Heart right ventricle (tissue), 16 donors: ENCODE measurements around the gene LINC00237. TPM values are rescaled to one million over a fixed set of nuclear protein-coding genes. Genes with fewer than 3 reads are reported as not detected.

ENCODE experiments used
- ATAC-seq, 8 donors: fragments of 200-7000 bp; cut with Tn5 transposase; one replicate each; pipeline ENCODE4 v1.9.1; 2020; ENCODE audit warnings: mild to moderate bottlenecking in 8 of 8, moderate library complexity in 8 of 8, moderate number of reproducible peaks in 1 of 8
- DNase-seq, 2 donors: peaks; one replicate each; pipeline ENCODE4 v3.0.0-alpha.2; 2020
- H3K27ac ChIP-seq, 10 donors: fragments of 200-600 bp; sonication (generic) in 2 of 10; one replicate each; pipeline versions ENCODE4 v1.5.0 to v1.8.0; 2020 to 2022; ENCODE audit warnings: mild to moderate bottlenecking in 3 of 10
- H3K27me3 ChIP-seq, 7 donors: fragments of 200-600 bp; one replicate each; pipeline ENCODE4 v1.8.0; 2021 to 2022; ENCODE audit warnings: mild to moderate bottlenecking in 2 of 7
- H3K36me3 ChIP-seq, 9 donors: fragments of 200-600 bp; sonication (generic) in 1 of 9; one replicate each; pipeline versions ENCODE4 v1.5.0 to v1.8.0; 2020 to 2022; ENCODE audit warnings: mild to moderate bottlenecking in 2 of 9
- H3K4me1 ChIP-seq, 9 donors: fragments of 200-600 bp; sonication (generic) in 1 of 9; one replicate each; pipeline versions ENCODE4 v1.5.0 to v1.8.0; 2020 to 2022; ENCODE audit warnings: mild to moderate bottlenecking in 4 of 9
- H3K4me3 ChIP-seq, 10 donors: fragments of 200-600 bp; sonication (generic) in 2 of 10; one replicate each; pipeline versions ENCODE4 v1.5.0 to v1.8.0; 2020 to 2022; ENCODE audit warnings: mild to moderate bottlenecking in 7 of 10, moderate library complexity in 2 of 10
- H3K9me3 ChIP-seq, 11 donors: fragments of 200-600 bp in 10 of 11; sonication (generic) in 2 of 11; one replicate each; pipeline versions ENCODE4 v1.5.0 to v1.8.0; 2013 to 2022; ENCODE audit warnings: mild to moderate bottlenecking in 2 of 11, control low read depth in 1 of 11, moderate library complexity in 1 of 11
- WGBS, 2 donors: extraction: QIAGEN DNeasy Blood & Tissue Kit; methylation state at CpG; one replicate each; pipeline ENCODE4 v1.1.7; 2013; ENCODE audit warnings: inconsistent platforms in 1 of 2; 5-methylcytosine and 5-hydroxymethylcytosine counted together
- intact Hi-C, 10 donors: fragments of 100-400 bp; cut with DNase I; formaldehyde crosslinking; loops; one replicate each; pipeline versions ENCODE4 v1.11.1 to v1.14.2; 2022
- polyA plus RNA-seq, 2 donors: library from polyadenylated mRNA; stranded (reverse); fragments of 200-250 nt; gene quantifications; one replicate each; pipeline ENCODE4 v1.2.3, GENCODE V29; 2013
- total RNA-seq, 10 donors: library from RNA; stranded (reverse); fragmentation: NEBNext Ultra II Directional in 3 of 10; extraction: Animal tissue kit (Norgen Biotek cat#: 25700) in 3 of 10; gene quantifications; one replicate each; pipeline versions ENCODE4 v1.2.1 to v1.2.4, GENCODE V29; 2021 to 2023
- TF ChIP-seq, protein P1 (sequence below), 9 donors: fragments of 200-600 bp; sonication (generic) in 2 of 9; IDR thresholded peaks; one replicate each; pipeline versions ENCODE4 v1.5.0 to v1.8.0; 2021 to 2022; ENCODE audit warnings: antibody characterized with exemption in 9 of 9, mild to moderate bottlenecking in 5 of 9, moderate library complexity in 1 of 9
- donor health status: Arrhythmogenic right ventricular cardiomyopathy.
- donor health status: ischemic (EF 13 %, LVEDD 7.1; RV severe dilation, severe dysfunction).
- donor health status: healthy with polysubstance abuse.
- donor health status: DM: no; HTN: yes; CAD: no.
- donor health status: DM: no; HTN: no; CAD: no.
- donor health status: ischemic (EF 25% LVEDD 6.9; RV normal size, moderate dysfunction).
- donor health status: ischemic (EF 25% LVEDD 5.7; RV mildly dilated, moderate dysfunction).
- donor health status: healthy.
- donor health status: DM: yes; HTN: yes; CAD: no.
- donor health status: Ischemic cardiomyopathy.
- donor health status: ischemic (EF 35%, LVEDD 5.7; RV mildly dilated, moderate dysfunction).
- donor health status: nonischemic (EF 11% LVEDD 7.7; RV severe dilation, severe dysfunction).
- donor health status: DM: yes; HTN: yes; CAD: no.
- donor health status: PGD.
- donor health status: ischemic (EF 29% LVEDD 5.4; RV normal size, mild dysfunction).
- donor health status: nonischemic (EF 23%, LVEDD 6.1; RV moderate dilation, normal function).

The LINC00237 gene
- total and polyA plus RNA-seq, 12 donors = not detected

DNA sequence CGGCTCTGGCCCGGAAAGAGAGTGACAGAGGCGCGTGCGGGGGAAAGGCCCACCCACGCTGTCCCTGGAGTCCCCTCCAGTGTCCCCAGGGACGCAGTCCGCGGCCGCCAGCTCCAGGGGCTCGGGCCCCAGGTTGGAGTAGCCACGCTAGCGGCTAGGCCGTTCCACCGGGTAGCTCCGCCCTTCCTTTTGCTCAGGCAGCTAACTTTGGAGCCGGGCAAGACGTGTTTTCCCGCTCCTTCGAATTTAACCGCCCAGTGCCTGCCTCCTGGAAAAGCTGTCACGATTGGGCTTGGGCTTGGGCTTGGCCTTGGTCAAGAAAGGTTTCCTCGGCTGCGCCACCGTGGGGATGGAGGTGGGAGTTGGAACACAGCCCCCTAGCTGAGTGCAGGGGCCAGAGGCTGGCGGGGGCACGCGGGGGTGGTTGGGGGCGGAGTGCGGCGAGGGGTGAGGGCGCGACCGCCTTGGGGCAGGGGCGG, 4.7 kb downstream of the LINC00237 start:
- Histone ChIP-seq H3K4me1 (peaks cover 2 to 58% (median 50%) of the 10 kb centered on the region in 9 donors), H3K4me3 (peak overlapping the region; percentile 8 to 63 (median 45)), H3K9me3 (no peaks in the 10 kb centered on the region), H3K36me3 (no peaks in the 10 kb centered on the region), H3K27ac (peak overlapping the region in 1 of 10 donors; percentile 77), H3K27me3 (peaks cover 48 to 100% (median 100%) of the 10 kb centered on the region in 7 donors)
- WGBS, 2 donors = 2% methylated on average over 33 to 35 of the region's 35 CpGs
- DNase-seq (no peak), ATAC-seq (peak in 4 of 8 donors; percentile 19 to 34 (median 30))
- TF ChIP-seq, protein P1, sequence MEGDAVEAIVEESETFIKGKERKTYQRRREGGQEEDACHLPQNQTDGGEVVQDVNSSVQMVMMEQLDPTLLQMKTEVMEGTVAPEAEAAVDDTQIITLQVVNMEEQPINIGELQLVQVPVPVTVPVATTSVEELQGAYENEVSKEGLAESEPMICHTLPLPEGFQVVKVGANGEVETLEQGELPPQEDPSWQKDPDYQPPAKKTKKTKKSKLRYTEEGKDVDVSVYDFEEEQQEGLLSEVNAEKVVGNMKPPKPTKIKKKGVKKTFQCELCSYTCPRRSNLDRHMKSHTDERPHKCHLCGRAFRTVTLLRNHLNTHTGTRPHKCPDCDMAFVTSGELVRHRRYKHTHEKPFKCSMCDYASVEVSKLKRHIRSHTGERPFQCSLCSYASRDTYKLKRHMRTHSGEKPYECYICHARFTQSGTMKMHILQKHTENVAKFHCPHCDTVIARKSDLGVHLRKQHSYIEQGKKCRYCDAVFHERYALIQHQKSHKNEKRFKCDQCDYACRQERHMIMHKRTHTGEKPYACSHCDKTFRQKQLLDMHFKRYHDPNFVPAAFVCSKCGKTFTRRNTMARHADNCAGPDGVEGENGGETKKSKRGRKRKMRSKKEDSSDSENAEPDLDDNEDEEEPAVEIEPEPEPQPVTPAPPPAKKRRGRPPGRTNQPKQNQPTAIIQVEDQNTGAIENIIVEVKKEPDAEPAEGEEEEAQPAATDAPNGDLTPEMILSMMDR (IDR thresholded peaks at IDR 0.05) = no peak
- intact Hi-C loops = no loop called here

DNA sequence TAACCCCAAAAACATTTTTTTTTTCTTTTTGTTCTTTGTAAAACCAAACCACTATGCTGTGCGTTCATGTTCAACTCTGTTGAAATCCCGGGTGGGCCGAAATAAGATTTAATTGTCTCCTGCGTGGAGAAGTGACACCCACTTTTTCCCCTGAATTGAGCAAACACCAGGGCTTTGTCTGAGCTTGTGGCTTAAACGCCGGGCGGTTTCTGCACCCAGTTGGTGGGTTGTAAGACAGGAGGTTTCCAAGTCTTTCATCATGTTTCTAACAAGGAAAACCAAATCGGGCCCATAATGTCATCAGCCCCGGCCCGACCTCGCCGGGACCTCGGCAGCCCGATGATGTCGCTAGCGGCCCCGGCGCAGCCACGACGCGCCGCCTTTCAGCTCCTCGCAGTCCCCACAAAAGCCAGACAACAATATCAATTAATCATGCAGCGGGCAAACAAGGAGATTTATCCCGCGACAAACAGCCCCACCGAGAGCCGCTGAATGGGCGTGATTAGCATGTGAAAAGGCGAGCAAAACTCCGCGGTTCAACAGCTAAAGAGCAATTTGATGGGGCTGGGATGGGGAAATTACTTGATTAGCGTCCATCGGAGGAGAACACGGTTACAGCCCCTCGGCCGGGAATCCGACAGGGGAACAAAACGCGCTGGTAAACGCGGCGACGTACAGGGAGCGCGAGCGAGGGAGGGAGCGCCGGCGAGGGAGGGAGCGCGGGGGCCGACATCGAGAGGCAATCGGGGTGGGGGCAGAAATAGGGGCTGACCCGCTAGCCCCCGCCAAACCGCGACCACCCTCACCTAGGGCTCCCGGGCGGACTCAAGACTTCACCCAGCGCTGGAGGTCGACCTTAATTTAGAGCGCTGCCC, 5.3 kb downstream of the LINC00237 start:
- peak overlapping the region; percentile 21 to 63 (median 45) for H3K4me3 ChIP-seq
- H3K9me3 ChIP-seq = no peaks in the 10 kb centered on the region
- H3K4me1 ChIP-seq = peaks cover 2 to 52% (median 45%) of the 10 kb centered on the region in 9 donors
- no peaks in the 10 kb centered on the region for H3K36me3 ChIP-seq
- WGBS, 2 donors = 2 to 3% methylated on average over 63 to 64 of the region's 64 CpGs
- H3K27ac ChIP-seq = peak overlapping the region in 1 of 10 donors; percentile 77
- no peak for DNase-seq
- TF ChIP-seq, protein P1 (IDR thresholded peaks at IDR 0.05) = no peak
- intact Hi-C loops = no loop called here
- peak in 3 of 8 donors; percentile 3 to 31 (median 8) for ATAC-seq
- peaks cover 41 to 100% (median 99%) of the 10 kb centered on the region in 7 donors for H3K27me3 ChIP-seq

DNA sequence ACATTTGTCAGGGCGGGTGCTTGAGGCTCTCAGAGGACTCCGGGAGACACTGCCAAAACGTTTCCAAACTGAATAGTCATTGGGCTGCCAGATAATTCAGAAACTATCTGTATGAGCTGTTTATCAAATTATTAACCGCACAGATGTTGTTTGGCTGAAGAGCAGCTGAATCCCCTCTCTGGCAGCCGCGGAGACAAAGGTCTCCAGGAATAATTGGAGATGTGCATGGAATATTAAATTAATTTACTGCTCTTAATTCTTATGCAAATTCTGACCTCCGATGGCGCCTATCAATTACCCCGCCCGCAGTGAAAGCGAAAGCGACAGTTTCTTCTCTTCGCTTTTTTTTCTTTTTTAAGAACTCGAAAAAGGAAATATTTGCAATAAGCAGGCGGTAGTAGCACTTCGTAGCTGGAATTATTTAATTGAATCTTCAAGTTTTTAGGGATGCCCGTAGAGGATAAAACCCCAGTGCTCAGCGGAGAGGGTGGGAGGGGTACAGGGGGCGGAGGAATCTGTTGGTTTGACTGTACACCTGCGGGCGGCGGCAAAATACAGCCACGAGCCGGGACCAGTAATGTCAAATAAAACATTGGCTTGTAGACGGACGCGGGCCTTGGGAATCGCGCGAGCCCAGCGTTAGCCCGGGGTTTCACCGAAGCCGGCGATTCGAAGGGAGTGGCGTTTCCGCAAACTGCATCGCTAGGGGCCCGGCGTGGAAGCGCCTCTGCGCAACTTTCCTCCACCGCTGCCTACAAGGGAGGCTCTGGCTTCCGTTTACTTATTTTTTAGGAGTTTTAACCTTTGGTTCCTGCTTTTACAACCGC, 6.2 kb downstream of the LINC00237 start:
- Histone ChIP-seq H3K36me3 (no peaks in the 10 kb centered on the region), H3K4me1 (peaks cover 2 to 45% (median 40%) of the 10 kb centered on the region in 9 donors), H3K27ac (peak overlapping the region in 1 of 10 donors; percentile 77), H3K4me3 (peak overlapping the region; percentile 21 to 63 (median 45)), H3K9me3 (no peaks in the 10 kb centered on the region), H3K27me3 (peaks cover 32 to 100% (median 95%) of the 10 kb centered on the region in 7 donors)
- ATAC-seq (peak in 4 of 8 donors; percentile 34 to 61 (median 50)), DNase-seq (peak in 1 of 2 donors; percentile 31)
- 2 to 4% methylated on average over 46 of the region's 46 CpGs for WGBS, 2 donors
- TF ChIP-seq, protein P1 (IDR thresholded peaks at IDR 0.05) = no peak
- intact Hi-C loops = no loop called here
